ENCODE data around the gene ANKRD44. TPM values are rescaled to one million over a fixed set of nuclear protein-coding genes. Genes with fewer than 3 reads are reported as not detected.

The ANKRD44 gene
- total RNA-seq, 4 donors from 2014 or later: 24.4 to 51.8 (median 35.7) TPM

DNA sequence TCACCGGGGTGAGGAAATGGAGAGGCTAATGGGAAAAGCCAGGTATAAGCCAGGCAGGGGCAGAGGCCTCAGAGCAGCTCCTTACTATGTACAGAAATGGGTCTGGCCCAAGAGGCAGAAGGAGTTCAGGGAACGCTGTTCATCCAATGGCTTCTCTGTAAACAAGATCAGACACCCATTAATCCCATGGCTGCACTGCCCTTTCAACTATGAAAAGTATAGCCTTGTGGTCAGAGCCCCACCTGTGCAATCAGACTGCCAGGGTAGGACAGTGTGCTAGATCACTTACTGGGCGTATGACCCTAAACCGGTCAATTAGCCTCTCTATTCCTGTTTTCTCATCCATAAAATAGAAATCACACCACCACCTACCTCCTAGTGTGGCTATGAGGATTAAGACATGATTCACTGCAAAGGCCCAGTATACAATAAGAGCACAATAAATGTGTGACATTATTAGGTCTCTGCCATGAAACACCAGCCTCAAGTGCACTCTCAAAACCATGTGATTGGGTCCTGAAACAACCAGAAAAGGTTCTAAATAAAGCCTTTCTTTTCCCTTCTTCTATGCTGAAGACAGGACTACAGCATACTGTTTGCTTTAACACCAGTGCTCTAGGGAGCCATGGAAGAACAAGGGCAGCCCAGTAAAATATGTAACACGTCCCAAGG is 4.4 kb downstream of the ANKRD44 start:
- peaks cover 0 to 50% (median 4%) of the 10 kb centered on the region in 3 donors for H3K4me1 ChIP-seq
- peak overlapping the region; percentile 1 to 89 (median 45) for H3K27ac ChIP-seq
- H3K9me3 ChIP-seq: no peaks in the 10 kb centered on the region
- no peak for TF ChIP-seq POLR2A (IDR thresholded peaks at IDR 0.05)
- no peak for TF ChIP-seq CTCF (IDR thresholded peaks at IDR 0.05)
- TF ChIP-seq POLR2AphosphoS5 (IDR thresholded peaks at IDR 0.05): no peak
- no peak for TF ChIP-seq EP300 (IDR thresholded peaks at IDR 0.05)
- WGBS, 2 donors (ENCODE audit: low coverage in 1 of 2): 60 to 80% methylated on average over 3 to 5 of the region's 5 CpGs
- H3K4me3 ChIP-seq: no peak overlapping the region
- no peak for ATAC-seq
- no peaks in the 10 kb centered on the region for H3K27me3 ChIP-seq
- H3K36me3 ChIP-seq: no peaks in the 10 kb centered on the region

DNA sequence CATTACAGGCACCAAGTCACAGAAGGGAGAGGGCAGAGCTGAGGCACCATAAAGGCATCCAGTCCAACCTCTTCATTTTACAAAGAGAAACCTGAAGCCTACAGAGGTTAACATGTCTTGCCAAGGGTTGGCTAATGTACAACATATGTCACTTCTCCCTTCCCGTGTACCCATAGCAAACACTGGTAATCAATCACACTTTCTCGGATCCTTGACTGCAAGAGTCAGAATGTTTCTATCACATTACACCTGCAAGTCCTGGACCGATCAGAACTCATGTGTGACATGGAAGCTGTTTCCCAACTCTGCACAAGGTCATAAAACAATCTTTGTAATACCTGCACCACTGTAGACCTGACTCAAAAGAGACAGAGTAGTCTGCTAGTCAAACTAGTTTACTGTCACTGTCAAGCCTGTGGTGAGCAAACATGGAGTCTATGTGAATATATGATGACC is 6.0 kb downstream of the ANKRD44 start:
- TF ChIP-seq EP300 (IDR thresholded peaks at IDR 0.05) (no peak), CTCF (IDR thresholded peaks at IDR 0.05) (no peak), POLR2A (IDR thresholded peaks at IDR 0.05) (no peak), POLR2AphosphoS5 (IDR thresholded peaks at IDR 0.05) (no peak)
- Histone ChIP-seq H3K4me3 (no peak overlapping the region), H3K9me3 (no peaks in the 10 kb centered on the region), H3K4me1 (peaks cover 0 to 46% (median 4%) of the 10 kb centered on the region in 3 donors), H3K36me3 (no peaks in the 10 kb centered on the region), H3K27me3 (no peaks in the 10 kb centered on the region), H3K27ac (no peak overlapping the region)
- ATAC-seq: no peak
- WGBS, 2 donors (ENCODE audit: low coverage in 1 of 2): 85 to 92% methylated on average over 3 of the region's 3 CpGs

DNA sequence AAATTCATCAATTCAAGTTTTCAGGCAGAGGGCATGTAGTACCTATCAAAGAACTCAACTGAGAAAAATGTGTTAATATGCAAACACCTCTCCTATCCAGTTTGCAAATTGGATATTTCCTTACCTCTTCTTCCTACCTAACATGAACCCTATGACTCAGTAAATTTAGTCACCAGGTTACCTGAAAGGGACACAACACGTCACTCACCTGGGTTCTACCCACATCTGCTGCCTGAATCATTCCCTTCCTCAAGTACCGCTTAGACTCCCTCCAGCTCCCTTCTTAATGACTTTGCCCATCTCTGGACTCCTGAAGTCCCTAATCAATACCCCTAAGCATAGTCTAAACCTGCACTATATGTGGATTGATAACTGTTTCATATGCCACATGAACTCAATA is 10.4 kb downstream of the ANKRD44 start:
- Histone ChIP-seq H3K4me1 (peaks cover 0 to 7% (median 2%) of the 10 kb centered on the region in 3 donors), H3K27ac (no peak overlapping the region), H3K9me3 (no peaks in the 10 kb centered on the region), H3K36me3 (no peaks in the 10 kb centered on the region), H3K4me3 (no peak overlapping the region), H3K27me3 (no peaks in the 10 kb centered on the region)
- no peak for ATAC-seq
- TF ChIP-seq POLR2A (IDR thresholded peaks at IDR 0.05) (no peak), CTCF (IDR thresholded peaks at IDR 0.05) (no peak), EP300 (IDR thresholded peaks at IDR 0.05) (no peak), POLR2AphosphoS5 (IDR thresholded peaks at IDR 0.05) (no peak)
- WGBS, 2 donors (ENCODE audit: low coverage in 1 of 2): 56 to 100% methylated on average over 2 of the region's 2 CpGs

DNA sequence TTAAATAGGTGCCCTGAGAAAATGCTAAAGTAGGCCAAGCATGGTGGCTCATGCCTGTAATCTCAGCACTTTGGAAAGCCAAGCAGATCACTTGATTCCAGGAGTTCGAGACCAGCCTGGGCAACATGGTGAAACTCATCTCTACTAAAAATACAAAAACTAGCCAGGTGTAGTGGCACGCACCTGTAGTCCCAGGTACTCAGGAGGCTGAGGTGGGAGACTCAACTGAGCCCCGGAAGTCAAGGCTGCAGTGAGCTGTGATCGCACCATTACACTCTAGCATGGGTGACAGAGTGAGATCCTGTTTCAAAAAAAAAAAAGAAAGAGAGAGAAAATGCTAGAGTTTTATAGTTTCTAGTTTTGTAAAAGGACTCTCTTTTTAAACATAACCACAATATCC is 12.0 kb downstream of the ANKRD44 start:
- Histone ChIP-seq H3K36me3 (no peaks in the 10 kb centered on the region), H3K4me3 (no peak overlapping the region), H3K4me1 (peaks cover 0 to 16% (median 9%) of the 10 kb centered on the region in 3 donors), H3K27ac (no peak overlapping the region), H3K9me3 (no peaks in the 10 kb centered on the region), H3K27me3 (no peaks in the 10 kb centered on the region)
- no peak for ATAC-seq
- TF ChIP-seq EP300 (IDR thresholded peaks at IDR 0.05) (no peak), CTCF (IDR thresholded peaks at IDR 0.05) (no peak), POLR2A (IDR thresholded peaks at IDR 0.05) (no peak), POLR2AphosphoS5 (IDR thresholded peaks at IDR 0.05) (no peak)
- 92 to 100% methylated on average over 4 of the region's 4 CpGs for WGBS, 2 donors (ENCODE audit: low coverage in 1 of 2)

DNA sequence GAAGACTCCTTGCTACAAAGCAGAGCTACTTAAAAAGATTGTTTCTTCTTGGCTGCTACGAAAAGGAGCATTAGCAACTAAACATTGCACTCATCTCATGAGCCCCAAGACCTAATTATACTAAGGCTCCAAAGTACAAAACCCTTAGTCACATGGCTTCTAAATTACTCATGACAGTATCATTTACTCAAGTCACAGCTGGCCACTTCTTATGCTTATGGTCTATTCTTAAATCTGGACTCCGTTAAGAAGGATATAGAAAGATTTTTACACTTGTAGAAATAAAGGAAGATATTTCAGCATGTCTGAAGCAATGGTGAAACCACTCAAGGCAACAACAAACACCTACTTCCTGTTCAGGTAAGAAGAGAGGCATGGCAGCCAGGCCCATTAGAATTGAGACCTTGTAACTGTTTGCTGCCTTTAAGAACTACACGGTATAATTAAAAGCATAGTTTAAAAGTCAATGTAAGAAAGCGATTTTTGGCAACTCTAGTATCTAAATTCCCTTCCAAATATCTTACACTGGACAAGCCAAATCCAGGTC is 12.7 kb downstream of the ANKRD44 start:
- 86% methylated on average over 4 of the region's 4 CpGs for WGBS, 2 donors (ENCODE audit: low coverage in 1 of 2)
- ATAC-seq: no peak
- Histone ChIP-seq H3K4me3 (no peak overlapping the region), H3K4me1 (peaks cover 6 to 24% (median 10%) of the 10 kb centered on the region in 3 donors), H3K9me3 (no peaks in the 10 kb centered on the region), H3K27ac (no peak overlapping the region), H3K27me3 (no peaks in the 10 kb centered on the region), H3K36me3 (no peaks in the 10 kb centered on the region)
- no peak for TF ChIP-seq POLR2AphosphoS5 (IDR thresholded peaks at IDR 0.05)
- no peak for TF ChIP-seq CTCF (IDR thresholded peaks at IDR 0.05)
- no peak for TF ChIP-seq POLR2A (IDR thresholded peaks at IDR 0.05)
- TF ChIP-seq EP300 (IDR thresholded peaks at IDR 0.05): no peak

Data from gastroesophageal sphincter (tissue), 4 donors.